A549 (cell line): ENCODE data around the gene ROBO1. TPM values are rescaled to one million over a fixed set of nuclear protein-coding genes. Genes with fewer than 3 reads are reported as not detected.

Experiments
- ATAC-seq, 2 experiments: fragments of 200-7000 bp in 1 of 2; fragments of >200 bp in 1 of 2; cut with Nextera tagmentation in 1 of 2; cut with Tn5 transposase in 1 of 2; 3 replicates each; pipeline versions ENCODE4 v1.8.0 to v1.9.1; 2018 to 2020; ENCODE audit warnings: mild to moderate bottlenecking in 1 of 2, moderate library complexity in 1 of 2
- CTCF ChIA-PET: fragments of 300-600 bp; sonication (Branson Sonifier 250); formaldehyde crosslinking; extraction: SDS; loops from one replicate; lab custom pipeline; 2021; ENCODE audit warnings: antibody characterized with exemption, inconsistent platforms; lab: Yijun Ruan, JAX
- POLR2A ChIA-PET: fragments of 350-600 bp; formaldehyde crosslinking; extraction: SDS; loops from one replicate; lab custom pipeline; 2021; ENCODE audit warnings: antibody characterized with exemption, inconsistent platforms; lab: Yijun Ruan, JAX
- DNase-seq, 2 experiments: peaks; one replicate each; pipeline versions ENCODE4 v3.0.0 to v3.0.0-alpha.2; 2011 to 2016; ENCODE audit warnings: low read depth in 1 of 2, low spot score in 1 of 2
- FAIRE-seq: peaks from 2 replicates; lab custom pipeline; 2011; peaks lifted over from hg19 to GRCh38; lab: Jason Lieb, UNC
- H3K27ac ChIP-seq, 2 experiments: fragments of >200 bp; sonication (Bioruptor Twin); formaldehyde crosslinking; 3 replicates each; pipeline ENCODE4 v1.5.1; 2016 to 2017
- H3K4me1 ChIP-seq: fragments of >200 bp; sonication (Bioruptor Twin); formaldehyde crosslinking; 3 replicates; pipeline ENCODE4 v1.6.1; 2016
- H3K4me2 ChIP-seq: fragments of >200 bp; sonication (Bioruptor Twin); formaldehyde crosslinking; 3 replicates; pipeline ENCODE4 v1.6.1; 2016
- H3K4me3 ChIP-seq: fragments of >200 bp; sonication (Bioruptor Twin); formaldehyde crosslinking; 3 replicates; pipeline ENCODE4 v1.5.1; 2016
- H3K9me3 ChIP-seq: fragments of >200 bp; sonication (Bioruptor Twin); formaldehyde crosslinking; 3 replicates; pipeline ENCODE4 v1.6.1; 2016
- ATOH8 ChIP-seq: fragments of 250-450 bp; sonication (Bioruptor Pico); IDR thresholded peaks from 2 replicates; pipeline ENCODE4 v1.5.0; 2020; ENCODE audit warnings: low read depth, mild to moderate bottlenecking, moderate library complexity
- CBX8 ChIP-seq: fragments of 200-600 bp; sonication (generic); IDR thresholded peaks from 2 replicates; pipeline ENCODE4 v1.6.1; 2016
- CEBPB ChIP-seq, 2 experiments: fragments of >200 bp in 1 of 2; sonication (Bioruptor Twin) in 1 of 2; formaldehyde crosslinking in 1 of 2; IDR thresholded peaks; 2 replicates each; pipeline ENCODE4 v1.6.1; 2012 to 2016
- CHD2 ChIP-seq: fragments of 150-350 bp; IDR thresholded peaks from 2 replicates; pipeline ENCODE4 v1.6.1; 2014; ENCODE audit warnings: low read length; ENCODE audit not compliant: partially characterized antibody
- EHF ChIP-seq: fragments of 250-450 bp; sonication (Bioruptor Pico); IDR thresholded peaks from 2 replicates; pipeline ENCODE4 v1.5.0; 2020; ENCODE audit warnings: mild to moderate bottlenecking
- ELK1 ChIP-seq: fragments of 150-350 bp; IDR thresholded peaks from 2 replicates; pipeline ENCODE4 v1.6.1; 2014; ENCODE audit warnings: low read depth, mild to moderate bottlenecking, low read length
- EP300 ChIP-seq, 2 experiments: fragments of >200 bp; sonication (Bioruptor Twin); formaldehyde crosslinking; IDR thresholded peaks; 2 replicates in 1 of 2; 3 replicates in 1 of 2; pipeline ENCODE4 v1.6.1; 2016 to 2017
- ESRRA ChIP-seq: fragments of 150-350 bp; IDR thresholded peaks from 2 replicates; pipeline ENCODE4 v1.6.1; 2014; ENCODE audit warnings: mild to moderate bottlenecking, low read length, borderline replicate concordance
- GATA3 ChIP-seq: IDR thresholded peaks from 2 replicates; pipeline ENCODE4 v1.6.1; 2012; ENCODE audit warnings: borderline replicate concordance
- HDAC2 ChIP-seq: fragments of 200-600 bp; sonication (generic); IDR thresholded peaks from 2 replicates; pipeline ENCODE4 v1.6.1; 2016
- HES2 ChIP-seq: fragments of >200 bp; sonication (Bioruptor Twin); formaldehyde crosslinking; IDR thresholded peaks from 2 replicates; pipeline ENCODE4 v1.6.1; 2016
- HMGXB4 ChIP-seq: fragments of 250-450 bp; sonication (Bioruptor Pico); IDR thresholded peaks from 2 replicates; pipeline ENCODE4 v1.5.0; 2021; ENCODE audit warnings: mild to moderate bottlenecking, moderate library complexity, borderline replicate concordance
- HOXA7 ChIP-seq: fragments of 250-450 bp; sonication (Bioruptor Pico); IDR thresholded peaks from 2 replicates; pipeline ENCODE4 v1.5.0; 2020; ENCODE audit warnings: mild to moderate bottlenecking, moderate library complexity
- HOXB13 ChIP-seq: fragments of 250-450 bp; sonication (Bioruptor Pico); IDR thresholded peaks from 2 replicates; pipeline ENCODE4 v1.5.0; 2020; ENCODE audit warnings: low read depth, mild to moderate bottlenecking, moderate library complexity
- MAFK ChIP-seq: fragments of 450-650 bp; IDR thresholded peaks from 2 replicates; pipeline ENCODE4 v1.6.1; 2014; ENCODE audit not compliant: partially characterized antibody
- MAZ ChIP-seq: fragments of 150-350 bp; IDR thresholded peaks from 2 replicates; pipeline ENCODE4 v1.6.1; 2014; ENCODE audit warnings: antibody characterized with exemption, low read depth, low read length, borderline replicate concordance
- MYC ChIP-seq: IDR thresholded peaks from 2 replicates; pipeline ENCODE4 v1.6.1; 2012; ENCODE audit warnings: mild to moderate bottlenecking, inconsistent platforms, low read length, improper control_type of control experiment, borderline replicate concordance
- NFE2L2 ChIP-seq: fragments of 150-350 bp; conservative IDR thresholded peaks from 2 replicates; pipeline ENCODE4 v1.6.1; 2014; ENCODE audit warnings: low read length
- NR3C1 ChIP-seq: fragments of >200 bp; sonication (Bioruptor Twin); formaldehyde crosslinking; IDR thresholded peaks from 3 replicates; pipeline ENCODE4 v1.6.1; 2017
- POLR2A ChIP-seq: IDR thresholded peaks from 2 replicates; pipeline ENCODE4 v1.6.1; 2012; ENCODE audit warnings: mild to moderate bottlenecking, low read length
- POLR2AphosphoS2 ChIP-seq: conservative IDR thresholded peaks from 2 replicates; pipeline ENCODE4 v1.6.1; 2012; ENCODE audit warnings: low read length, improper control_type of control experiment, inconsistent platforms
- RAD21 ChIP-seq, 2 experiments: fragments of >200 bp in 1 of 2; sonication (Bioruptor Twin) in 1 of 2; formaldehyde crosslinking in 1 of 2; IDR thresholded peaks in 1 of 2; conservative IDR thresholded peaks in 1 of 2; 2 replicates in 1 of 2; 3 replicates in 1 of 2; pipeline ENCODE4 v1.6.1; 2012 to 2018; ENCODE audit warnings: inconsistent platforms in 1 of 2
- RCOR1 ChIP-seq: fragments of 150-350 bp; IDR thresholded peaks from 2 replicates; pipeline ENCODE4 v1.6.1; 2014; ENCODE audit warnings: antibody characterized with exemption, low read length, low read depth
- REST ChIP-seq: fragments of 200-600 bp; sonication (generic); IDR thresholded peaks from 2 replicates; pipeline ENCODE4 v1.6.1; 2016; ENCODE audit warnings: antibody characterized with exemption, mild to moderate bottlenecking, moderate library complexity
- RFX5 ChIP-seq: fragments of 450-650 bp; IDR thresholded peaks from 2 replicates; pipeline ENCODE4 v1.7.1; 2014; ENCODE audit warnings: antibody characterized with exemption, mild to moderate bottlenecking, moderate library complexity
- SREBF2 ChIP-seq: fragments of 450-650 bp; IDR thresholded peaks from 2 replicates; pipeline ENCODE4 v1.6.1; 2014; ENCODE audit warnings: mild to moderate bottlenecking, moderate library complexity
- ZC3H11A ChIP-seq: fragments of 450-650 bp; IDR thresholded peaks from 2 replicates; pipeline ENCODE4 v1.6.1; 2014; ENCODE audit warnings: antibody characterized with exemption, mild to moderate bottlenecking
- ZSCAN20 ChIP-seq: fragments of 250-450 bp; sonication (Bioruptor Pico); IDR thresholded peaks from 2 replicates; pipeline ENCODE4 v1.8.0; 2022; ENCODE audit warnings: mild to moderate bottlenecking, moderate library complexity
- WGBS: methylation state at CpG from one replicate; pipeline ENCODE4 v1.1.6; 2017; ENCODE audit errors: missing lambda C conversion rate; 5-methylcytosine and 5-hydroxymethylcytosine counted together
- polyA plus RNA-seq, 4 experiments: library from polyadenylated mRNA; depleted of rRNA in 3 of 4; stranded (reverse); fragments of >200 nt; fragmentation: RNase III in 1 of 4; extraction: RNeasy Plus Mini Kit Qiagen cat#74134 plus additional on column Dnase treatment in 1 of 4; gene quantifications; 2 replicates in 3 of 4; 3 replicates in 1 of 4; pipeline ENCODE4 v1.2.3, GENCODE V29; 2011 to 2017

Gene ROBO1
- polyA plus RNA-seq, 2 of the 4 experiments (the other 2 are of a cell fraction), result 25.3 to 35.6 TPM

GRCh38 chr3:79618883-79619282, 148.9 kb downstream of the ROBO1 start:
- POLR2A ChIA-PET, result no interaction called here
- CTCF ChIA-PET, result no interaction called here
- FAIRE-seq, result no peak
- WGBS, result 53% methylated on average over 6 of the region's 6 CpGs
- Histone ChIP-seq H3K27ac (no peak overlapping the region), H3K4me2 (no peak overlapping the region), H3K4me1 (no peaks in the 10 kb centered on the region), H3K4me3 (no peak overlapping the region), H3K9me3 (no peaks in the 10 kb centered on the region; the same call in 2 of the 3 replicates)
- DNase-seq, result no peak
- TF ChIP-seq ZC3H11A (no peak), POLR2AphosphoS2 (no peak), SREBF2 (no peak), ZSCAN20 (CRISPR knock-in tag) (no peak), RCOR1 (no peak), NFE2L2 (no peak), MYC (no peak), HOXA7 (CRISPR knock-in tag) (no peak), REST (no peak), ESRRA (no peak), RFX5 (no peak)
- no peak for ATAC-seq

GRCh38 chr3:79606414-79606813, 161.4 kb downstream of the ROBO1 start:
- FAIRE-seq (no peak), DNase-seq (no peak), ATAC-seq (no peak)
- CTCF ChIA-PET, result no interaction called here
- POLR2A ChIA-PET, result no interaction called here
- Histone ChIP-seq H3K4me3 (no peak overlapping the region), H3K4me2 (no peak overlapping the region), H3K4me1 (no peaks in the 10 kb centered on the region), H3K9me3 (no peaks in the 10 kb centered on the region), H3K27ac (no peak overlapping the region)
- TF ChIP-seq HES2, result no peak
- TF ChIP-seq MAFK, result no peak
- TF ChIP-seq CBX8, result no peak
- TF ChIP-seq GATA3, result no peak
- no peak for TF ChIP-seq NR3C1
- TF ChIP-seq EP300 (IDR thresholded peaks at IDR 0.05), result no peak
- TF ChIP-seq HOXB13 (CRISPR knock-in tag), result no peak
- no peak for TF ChIP-seq ATOH8
- no peak for TF ChIP-seq MAZ
- no peak for TF ChIP-seq POLR2A
- TF ChIP-seq RAD21 (conservative IDR thresholded peaks at IDR 0.05 in 1 of 2, IDR thresholded peaks at IDR 0.05 in 1 of 2), result no peak
- TF ChIP-seq EHF, result no peak
- WGBS, result 12% methylated on average over 1 of the region's 1 CpG

- Histone ChIP-seq H3K4me3 (no peak overlapping the region), H3K9me3 (no peaks in the 10 kb centered on the region), H3K27ac (no peak overlapping the region), H3K4me2 (no peak overlapping the region), H3K4me1 (no peaks in the 10 kb centered on the region)
- DNase-seq (no peak), ATAC-seq (no peak), FAIRE-seq (no peak)
- POLR2A ChIA-PET, result no interaction called here
- WGBS, result 17% methylated on average over 2 of the region's 2 CpGs
- no peak for TF ChIP-seq HDAC2
- no peak for TF ChIP-seq GATA3
- TF ChIP-seq ELK1, result no peak
- TF ChIP-seq CHD2, result no peak
- TF ChIP-seq CEBPB (IDR thresholded peaks at IDR 0.05), result peak; percentile 7 to 33; a peak in 2 of 4 replicates
- TF ChIP-seq HMGXB4 (CRISPR knock-in tag), result no peak
- TF ChIP-seq, all 56 proteins: peak for 1
- CTCF ChIA-PET, result no interaction called here
These were observed 163.1 kb downstream of the ROBO1 start for GRCh38 chr3:79604681-79605080.
